GM12891 (cell line): Measurements from ENCODE around the gene SUCO.

Source experiments
- PAX5 ChIP-seq: IDR thresholded peaks from 2 replicates; pipeline ENCODE4 v1.6.1; 2011; ENCODE audit warnings: low read length, moderate library complexity, mild to moderate bottlenecking; ENCODE audit not compliant: insufficient read depth, severe bottlenecking
- POLR2A ChIP-seq: IDR thresholded peaks from 2 replicates; pipeline ENCODE4 v1.6.1; 2011; ENCODE audit warnings: low read depth, low read length, control low read depth
- POLR2AphosphoS5 ChIP-seq: IDR thresholded peaks from 2 replicates; pipeline ENCODE4 v1.6.1; 2011; ENCODE audit warnings: low read depth, low read length, control low read depth
- POU2F2 ChIP-seq: IDR thresholded peaks from 2 replicates; pipeline ENCODE4 v1.6.1; 2011; ENCODE audit warnings: low read depth, mild to moderate bottlenecking, control low read depth, low read length, moderate library complexity
- SPI1 ChIP-seq: IDR thresholded peaks from 2 replicates; pipeline ENCODE4 v1.6.1; 2011; ENCODE audit warnings: low read depth, low read length, control low read depth
- TAF1 ChIP-seq: IDR thresholded peaks from 2 replicates; pipeline ENCODE4 v1.6.1; 2011; ENCODE audit warnings: low read depth, low read length, control low read depth

GRCh38 chr1:172497230-172497629 lies 35.7 kb upstream of the SUCO start:
- no peak for TF ChIP-seq POLR2A
- TF ChIP-seq SPI1, result no peak
- no peak for TF ChIP-seq POLR2AphosphoS5
- TF ChIP-seq PAX5, result no peak
- TF ChIP-seq TAF1, result no peak
- TF ChIP-seq POU2F2, result no peak
